ENCODE measurements around the gene PLPP4.

The PLPP4 gene

DNA sequence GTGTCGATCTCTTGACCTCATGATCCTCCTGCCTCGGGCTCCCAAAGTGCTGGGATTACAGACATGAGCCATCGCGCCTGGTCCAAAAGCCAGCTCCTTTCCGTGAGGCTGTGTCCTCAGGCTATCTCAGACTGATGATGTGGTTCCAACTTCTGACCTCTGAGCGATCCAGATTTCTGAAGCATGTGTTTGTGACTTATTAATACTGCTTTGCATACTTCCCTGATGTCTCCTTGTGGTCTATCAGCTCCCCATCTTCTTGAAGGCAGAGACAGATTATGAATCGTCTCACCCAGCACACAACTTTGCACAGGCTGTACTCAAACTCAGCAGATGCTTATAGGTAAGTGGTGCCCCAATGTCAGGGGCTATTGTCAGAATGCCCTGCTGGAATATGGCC, 2.0 kb upstream of the PLPP4 start:
- TF ChIP-seq, protein P1, sequence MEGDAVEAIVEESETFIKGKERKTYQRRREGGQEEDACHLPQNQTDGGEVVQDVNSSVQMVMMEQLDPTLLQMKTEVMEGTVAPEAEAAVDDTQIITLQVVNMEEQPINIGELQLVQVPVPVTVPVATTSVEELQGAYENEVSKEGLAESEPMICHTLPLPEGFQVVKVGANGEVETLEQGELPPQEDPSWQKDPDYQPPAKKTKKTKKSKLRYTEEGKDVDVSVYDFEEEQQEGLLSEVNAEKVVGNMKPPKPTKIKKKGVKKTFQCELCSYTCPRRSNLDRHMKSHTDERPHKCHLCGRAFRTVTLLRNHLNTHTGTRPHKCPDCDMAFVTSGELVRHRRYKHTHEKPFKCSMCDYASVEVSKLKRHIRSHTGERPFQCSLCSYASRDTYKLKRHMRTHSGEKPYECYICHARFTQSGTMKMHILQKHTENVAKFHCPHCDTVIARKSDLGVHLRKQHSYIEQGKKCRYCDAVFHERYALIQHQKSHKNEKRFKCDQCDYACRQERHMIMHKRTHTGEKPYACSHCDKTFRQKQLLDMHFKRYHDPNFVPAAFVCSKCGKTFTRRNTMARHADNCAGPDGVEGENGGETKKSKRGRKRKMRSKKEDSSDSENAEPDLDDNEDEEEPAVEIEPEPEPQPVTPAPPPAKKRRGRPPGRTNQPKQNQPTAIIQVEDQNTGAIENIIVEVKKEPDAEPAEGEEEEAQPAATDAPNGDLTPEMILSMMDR (IDR thresholded peaks at IDR 0.05; ENCODE audit: low read depth, low read length, missing control alignments): no peak
- no peak overlapping the region for H3K4me3 ChIP-seq (ENCODE audit: low read depth, low read length)
- DNase-seq (ENCODE audit: low read depth): no peak

DNA sequence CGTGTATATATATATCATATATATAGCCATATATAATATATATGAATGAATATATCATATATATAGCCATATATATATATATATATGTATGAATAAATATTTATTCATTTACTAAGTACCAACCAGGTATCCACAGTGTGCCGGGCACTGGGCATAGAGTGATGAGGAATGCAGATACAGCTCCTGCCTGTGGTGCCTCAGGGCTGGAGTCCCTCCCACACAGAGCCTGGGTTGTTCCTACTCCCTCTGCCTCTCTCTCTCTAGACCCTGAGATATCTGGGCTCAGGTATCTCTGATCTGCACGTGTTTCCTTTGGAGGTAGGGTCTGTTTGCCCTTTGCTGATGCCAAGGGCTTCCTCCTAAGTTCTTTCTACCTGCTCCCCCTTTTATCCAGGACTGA, 1.4 kb upstream of the PLPP4 start:
- no peak overlapping the region for H3K4me3 ChIP-seq (ENCODE audit: low read depth, low read length)
- TF ChIP-seq, protein P1 (IDR thresholded peaks at IDR 0.05; ENCODE audit: low read depth, low read length, missing control alignments): no peak

DNA sequence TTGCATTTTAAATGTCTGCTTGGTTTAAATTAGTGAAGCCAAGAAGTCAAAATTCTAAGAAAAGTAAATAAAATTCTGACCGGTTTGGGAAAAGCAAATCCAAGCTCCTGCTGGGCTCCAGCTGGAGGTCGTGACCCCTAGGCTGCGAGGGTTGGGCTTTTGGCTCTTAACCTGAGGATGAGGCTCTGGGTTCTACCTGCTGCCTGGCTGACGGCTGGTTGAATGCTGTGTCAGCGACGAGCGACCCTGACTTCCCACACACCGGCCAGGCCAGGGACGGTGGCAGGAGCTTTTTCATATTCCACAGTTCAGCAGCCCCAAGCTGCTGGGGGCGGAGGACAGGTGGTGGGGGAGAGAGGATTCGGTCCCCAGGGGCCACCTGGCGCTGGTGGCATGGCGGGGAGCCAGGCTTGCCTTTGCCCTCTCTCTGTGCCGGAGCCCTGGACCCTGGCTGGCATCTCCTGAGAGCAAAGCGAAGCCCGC, 843 bp upstream of the PLPP4 start:
- DNase-seq (ENCODE audit: low read depth): no peak
- TF ChIP-seq, protein P1 (IDR thresholded peaks at IDR 0.05; ENCODE audit: low read depth, low read length, missing control alignments): no peak
- no peak overlapping the region for H3K4me3 ChIP-seq (ENCODE audit: low read depth, low read length)

More for the DNA sequence above, 1.4 kb upstream of the PLPP4 start:
- DNase-seq (ENCODE audit: low read depth): no peak

DNA sequence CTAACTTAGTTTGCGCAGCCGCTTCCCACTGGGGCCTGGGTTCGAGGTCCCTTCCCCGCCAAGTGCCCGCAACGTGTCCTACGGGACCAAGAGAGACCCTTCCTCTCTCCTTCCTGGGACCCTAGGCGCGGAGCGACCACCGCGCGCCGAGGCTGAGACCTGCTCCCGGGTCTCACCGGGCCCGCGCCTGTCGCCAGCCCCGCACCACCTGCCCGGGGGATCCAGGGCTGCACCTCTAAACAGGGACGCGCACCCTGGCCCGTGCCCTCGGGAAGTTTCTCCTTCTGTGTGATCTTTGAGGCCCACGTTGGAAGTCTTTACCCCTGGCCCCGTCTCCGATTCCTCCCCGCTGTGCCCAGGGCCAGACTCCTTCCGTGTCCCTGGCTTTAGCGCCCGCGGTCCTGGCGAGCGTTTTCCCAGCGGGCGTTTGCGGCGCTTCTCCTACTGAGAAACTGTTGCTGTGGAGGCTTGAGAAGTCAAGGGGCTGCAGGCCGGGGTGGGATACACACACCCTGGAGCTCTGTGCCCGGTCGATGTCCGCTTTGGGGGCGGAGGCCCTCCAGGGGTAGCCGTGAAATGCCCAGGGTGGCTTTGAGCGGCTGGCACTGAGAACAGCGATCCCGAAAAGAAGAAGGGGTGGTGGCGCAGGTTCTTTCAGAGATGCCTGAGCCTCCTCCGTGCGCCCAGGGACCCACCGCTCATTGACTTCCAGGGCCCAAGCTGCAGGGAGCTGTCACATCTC, 575 bp downstream of the PLPP4 start:
- H3K4me3 ChIP-seq (ENCODE audit: low read depth, low read length): no peak overlapping the region; the same call in 1 of the 2 replicates
- TF ChIP-seq, protein P1 (IDR thresholded peaks at IDR 0.05; ENCODE audit: low read depth, low read length, missing control alignments): no peak
- no peak for DNase-seq (ENCODE audit: low read depth)

DNA sequence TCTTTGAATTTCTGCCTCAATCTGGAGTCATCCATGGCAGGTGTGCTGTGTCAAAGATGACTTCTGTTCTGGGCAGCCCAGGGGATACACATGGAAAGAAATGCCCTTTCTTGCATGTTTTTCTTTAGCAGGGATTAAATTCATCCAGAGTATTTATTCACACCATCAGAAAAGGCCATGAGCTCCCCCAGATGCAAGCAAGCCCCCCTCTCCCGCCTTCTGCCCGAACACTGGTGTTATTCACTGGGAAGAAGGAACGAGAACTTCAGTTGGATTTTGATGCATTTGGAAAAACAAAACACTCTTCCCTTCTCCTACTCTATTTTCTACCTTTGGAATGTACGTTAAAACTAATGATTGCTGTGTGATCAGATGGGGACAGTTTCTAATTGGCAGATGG, 1.4 kb downstream of the PLPP4 start:
- H3K4me3 ChIP-seq (ENCODE audit: low read depth, low read length): no peak overlapping the region
- TF ChIP-seq, protein P1 (IDR thresholded peaks at IDR 0.05; ENCODE audit: low read depth, low read length, missing control alignments): no peak
- DNase-seq (ENCODE audit: low read depth): no peak

DNA sequence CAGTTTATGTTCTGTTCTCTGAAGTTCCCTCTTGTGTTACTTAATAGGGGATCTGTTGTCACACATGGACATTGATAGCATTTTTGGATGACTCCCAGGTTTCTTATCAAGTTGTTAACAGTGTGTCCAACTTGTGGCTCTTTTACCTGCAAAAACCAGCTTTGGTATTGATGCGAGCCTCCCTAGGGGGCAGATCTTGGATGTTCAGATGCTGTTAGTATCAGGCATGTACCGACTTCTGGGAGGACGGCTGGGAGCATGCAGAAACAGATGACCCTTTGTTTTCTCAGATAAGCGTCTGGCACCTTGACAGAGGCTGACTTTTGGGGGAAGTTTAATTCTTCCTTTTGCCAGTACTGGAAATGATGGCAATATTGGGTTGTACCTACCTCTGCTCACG, 2.2 kb downstream of the PLPP4 start:
- no peak overlapping the region for H3K4me3 ChIP-seq (ENCODE audit: low read depth, low read length)
- no peak for DNase-seq (ENCODE audit: low read depth)
- TF ChIP-seq, protein P1 (IDR thresholded peaks at IDR 0.05; ENCODE audit: low read depth, low read length, missing control alignments): no peak

DNA sequence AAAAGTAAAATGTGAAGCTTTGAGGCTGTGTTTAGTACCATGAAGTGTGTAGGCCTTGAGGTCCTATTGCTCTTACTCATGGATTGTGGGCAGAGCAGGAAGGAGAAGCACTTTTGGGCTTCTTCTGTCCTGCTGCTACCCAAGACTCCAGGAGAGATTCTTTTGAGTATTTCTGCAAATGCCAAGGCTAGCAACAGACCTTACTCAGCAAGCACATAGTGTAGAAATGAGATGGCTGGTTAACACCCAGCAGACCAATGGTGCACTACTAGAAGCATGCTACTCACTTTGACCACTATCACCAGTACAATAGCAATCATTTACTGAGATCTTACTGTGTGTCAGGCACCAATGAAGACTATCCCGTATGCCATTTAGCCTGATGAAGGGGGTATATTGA, 3.2 kb downstream of the PLPP4 start:
- H3K4me3 ChIP-seq (ENCODE audit: low read depth, low read length): no peak overlapping the region
- TF ChIP-seq, protein P1 (IDR thresholded peaks at IDR 0.05; ENCODE audit: low read depth, low read length, missing control alignments): no peak
- DNase-seq (ENCODE audit: low read depth): no peak
